SH-SY5Y (cell line): ENCODE results near the gene WDR37.

Source experiments
- GATA2 ChIP-seq: IDR thresholded peaks from 2 replicates; pipeline ENCODE4 v1.6.1; 2011; ENCODE audit warnings: mild to moderate bottlenecking, low read depth, low read length
- GATA3 ChIP-seq: IDR thresholded peaks from 2 replicates; pipeline ENCODE4 v1.6.1; 2011; ENCODE audit warnings: low read depth, mild to moderate bottlenecking, low read length, moderate library complexity

GRCh38 chr10:1133495-1134045 is 77.4 kb downstream of the WDR37 start:
- TF ChIP-seq GATA2 (no peak), GATA3 (no peak)
